ENCODE measurements around the gene CPN2. TPM values are rescaled to one million over a fixed set of nuclear protein-coding genes. Genes with fewer than 3 reads are reported as not detected.

CPN2 gene
- total RNA-seq, 2 experiments from 2014 or later = not detected

- TF ChIP-seq EZH2phosphoT487 (IDR thresholded peaks at IDR 0.05; ENCODE audit: borderline replicate concordance, low read depth, low read length) (no peak), CTCF (conservative IDR thresholded peaks at IDR 0.05; ENCODE audit: low read length) (no peak)
- intact Hi-C loops (cut with micrococcal nuclease; ENCODE audit: unreplicated experiment) = no loop called here
- Histone ChIP-seq H3K4me1 (ENCODE audit: insufficient read depth, low read length, poor library complexity, severe bottlenecking) (peaks cover 24% of the 10 kb centered on the region), H3K9me2 (ENCODE audit: insufficient read depth, low read length) (no peaks in the 10 kb centered on the region), H3K27ac (ENCODE audit: low read depth, low read length, poor library complexity, severe bottlenecking) (no peak overlapping the region), H4K20me1 (ENCODE audit: insufficient read depth, low read length) (no peaks in the 10 kb centered on the region), H3K36me3 (ENCODE audit: insufficient read depth, low read length) (no peaks in the 10 kb centered on the region), H3K4me3 (ENCODE audit: low read depth, low read length, poor library complexity, severe bottlenecking) (no peak overlapping the region), H3K9me3 (ENCODE audit: low read length) (no peaks in the 10 kb centered on the region), H2AFZ (ENCODE audit: low read length) (no peak overlapping the region), H3K79me2 (ENCODE audit: insufficient read depth, low read depth, low read length) (no peaks in the 10 kb centered on the region), H3K4me2 (ENCODE audit: low read length) (no peak overlapping the region)
- BruUV-seq (replicated peaks) = no TSS peak
- DNase-seq (ENCODE audit: low spot score) = no peak
- ChIA-PET POLR2A (interaction anchor here (0.5 to 0.6 kb wide), 2 partner anchors 271 to 458 kb away, joined by 3 read pairs; no protein-coding TSS in a partner anchor), CTCF (ENCODE audit: unreplicated experiment) (interaction anchor here (0.6 kb wide), 1 partner anchor 284 kb away, joined by 4 read pairs; no protein-coding TSS in a partner anchor)
Measured at GRCh38 chr3:194308601-194309449, 42.3 kb downstream of the CPN2 start.

- CTCF ChIA-PET (ENCODE audit: unreplicated experiment) = no interaction called here
- no peak overlapping the region for H3K4me3 ChIP-seq (ENCODE audit: low read depth, low read length, poor library complexity, severe bottlenecking)
- peaks cover 24% of the 10 kb centered on the region for H3K4me1 ChIP-seq (ENCODE audit: insufficient read depth, low read length, poor library complexity, severe bottlenecking)
- H3K9me3 ChIP-seq (ENCODE audit: low read length) = no peaks in the 10 kb centered on the region
- peak overlapping the region; percentile 52; the same call in 1 of the 2 replicates for H3K4me2 ChIP-seq (ENCODE audit: low read length)
- POLR2A ChIA-PET = interaction anchor here (0.6 kb wide), 1 partner anchor 457 kb away, joined by 3 read pairs; no protein-coding TSS in a partner anchor
- TF ChIP-seq EZH2phosphoT487 (IDR thresholded peaks at IDR 0.05; ENCODE audit: borderline replicate concordance, low read depth, low read length) = no peak
- no peak for DNase-seq (ENCODE audit: low spot score)
- no peaks in the 10 kb centered on the region for H4K20me1 ChIP-seq (ENCODE audit: insufficient read depth, low read length)
- no TSS peak for BruUV-seq (replicated peaks)
- H3K27ac ChIP-seq (ENCODE audit: low read depth, low read length, poor library complexity, severe bottlenecking) = no peak overlapping the region
- intact Hi-C loops (cut with micrococcal nuclease; ENCODE audit: unreplicated experiment) = loop anchor here (2.0 kb wide), 1 partner anchor 173 kb away; no protein-coding TSS in a partner anchor
- H2AFZ ChIP-seq (ENCODE audit: low read length) = no peak overlapping the region
- no peaks in the 10 kb centered on the region for H3K36me3 ChIP-seq (ENCODE audit: insufficient read depth, low read length)
- H3K9me2 ChIP-seq (ENCODE audit: insufficient read depth, low read length) = no peaks in the 10 kb centered on the region
- no peaks in the 10 kb centered on the region for H3K79me2 ChIP-seq (ENCODE audit: insufficient read depth, low read depth, low read length)
Measured at GRCh38 chr3:194307849-194308248, 43.3 kb downstream of the CPN2 start.

- no peak overlapping the region for H2AFZ ChIP-seq (ENCODE audit: low read length)
- CTCF ChIA-PET (ENCODE audit: unreplicated experiment) = no interaction called here
- no peaks in the 10 kb centered on the region for H3K79me2 ChIP-seq (ENCODE audit: insufficient read depth, low read depth, low read length)
- no peak for TF ChIP-seq EZH2phosphoT487 (IDR thresholded peaks at IDR 0.05; ENCODE audit: borderline replicate concordance, low read depth, low read length)
- TF ChIP-seq CTCF (conservative IDR thresholded peaks at IDR 0.05; ENCODE audit: low read length) = no peak
- H3K27ac ChIP-seq (ENCODE audit: low read depth, low read length, poor library complexity, severe bottlenecking) = no peak overlapping the region
- H3K9me3 ChIP-seq (ENCODE audit: low read length) = no peaks in the 10 kb centered on the region
- peaks cover 24% of the 10 kb centered on the region for H3K4me1 ChIP-seq (ENCODE audit: insufficient read depth, low read length, poor library complexity, severe bottlenecking)
- peak overlapping the region; percentile 14 for H3K4me3 ChIP-seq (ENCODE audit: low read depth, low read length, poor library complexity, severe bottlenecking)
- H3K9me2 ChIP-seq (ENCODE audit: insufficient read depth, low read length) = no peaks in the 10 kb centered on the region
- H4K20me1 ChIP-seq (ENCODE audit: insufficient read depth, low read length) = no peaks in the 10 kb centered on the region
- intact Hi-C loops (cut with micrococcal nuclease; ENCODE audit: unreplicated experiment) = loop anchor here (1.0 to 2.0 kb wide), 2 partner anchors 172 to 204 kb away; no protein-coding TSS in a partner anchor
- H3K4me2 ChIP-seq (ENCODE audit: low read length) = peak overlapping the region; percentile 52
- POLR2A ChIA-PET = interaction anchor here (0.6 kb wide), 1 partner anchor 523 kb away, joined by 3 read pairs; no protein-coding TSS in a partner anchor
- no peaks in the 10 kb centered on the region for H3K36me3 ChIP-seq (ENCODE audit: insufficient read depth, low read length)
- no TSS peak for BruUV-seq (replicated peaks)
- peak; percentile 60 for DNase-seq (ENCODE audit: low spot score)
Measured at GRCh38 chr3:194306771-194307640, 44.1 kb downstream of the CPN2 start.

All from OCI-LY7 (cell line).